Gastrocnemius medialis (tissue), 4 donors: ENCODE measurements around the gene PRCD. TPM values are rescaled to one million over a fixed set of nuclear protein-coding genes. Genes with fewer than 3 reads are reported as not detected.
"Not testable (repeated sequence)": the region's sequence is repeated elsewhere in the genome, so short reads cannot be mapped to it uniquely, and the experiment has no call there.

Experiments used
- ATAC-seq, 2 donors: fragments of 150-250 bp; one replicate each; pipeline ENCODE4 v1.9.1; 2016
- DNase-seq, 2 donors: peaks; one replicate each; pipeline ENCODE4 v3.0.0-alpha.2; 2019
- H3K27ac ChIP-seq, 4 donors: fragments of 200-600 bp; sonication (generic); 1 replicate in 1 of 4; 2 replicates in 3 of 4; pipeline ENCODE4 v1.5.1; 2016 to 2018; ENCODE audit warnings: mild to moderate bottlenecking in 2 of 4, moderate library complexity in 1 of 4
- H3K27me3 ChIP-seq, 3 donors: fragments of 200-600 bp; sonication (generic) in 2 of 3; 1 replicate in 1 of 3; 2 replicates in 2 of 3; pipeline versions ENCODE4 v1.5.1 to v1.6.0; 2016 to 2019; ENCODE audit warnings: mild to moderate bottlenecking in 1 of 3, moderate library complexity in 1 of 3
- H3K36me3 ChIP-seq, 2 donors: fragments of 200-600 bp; sonication (generic) in 1 of 2; one replicate each; pipeline ENCODE4 v1.5.1; 2017 to 2018
- H3K4me1 ChIP-seq, 2 donors: fragments of 200-600 bp; sonication (generic) in 1 of 2; one replicate each; pipeline ENCODE4 v1.5.1; 2016 to 2017; ENCODE audit warnings: mild to moderate bottlenecking in 2 of 2
- H3K4me3 ChIP-seq, 4 donors: fragments of 200-600 bp; sonication (generic) in 3 of 4; 1 replicate in 1 of 4; 2 replicates in 3 of 4; pipeline ENCODE4 v1.5.1; 2016 to 2019; ENCODE audit warnings: mild to moderate bottlenecking in 2 of 4
- H3K9me3 ChIP-seq, 3 donors: fragments of 200-600 bp; sonication (generic) in 2 of 3; 1 replicate in 1 of 3; 2 replicates in 2 of 3; pipeline ENCODE4 v1.5.1; 2016 to 2019
- CTCF ChIP-seq, 5 experiments: fragments of 450-650 bp in 3 of 5; fragments of 200-600 bp in 2 of 5; sonication (generic) in 2 of 5; IDR thresholded peaks in 4 of 5; conservative IDR thresholded peaks in 1 of 5; 1 replicate in 4 of 5; 2 replicates in 1 of 5; pipeline ENCODE4 v1.5.1; 2016 to 2019; ENCODE audit warnings: antibody characterized with exemption in 5 of 5, mild to moderate bottlenecking in 3 of 5, moderate library complexity in 3 of 5
- POLR2A ChIP-seq, 2 donors: fragments of 450-650 bp; IDR thresholded peaks; one replicate each; pipeline ENCODE4 v1.6.1; 2017; ENCODE audit warnings: antibody characterized with exemption in 2 of 2, mild to moderate bottlenecking in 2 of 2, moderate library complexity in 2 of 2
- in situ Hi-C, 4 donors: fragments of 200-750 bp; cut with MboI; loops; one replicate each; pipeline versions ENCODE4 v1.15.0 to v1.8.0; 2017; ENCODE audit warnings: low sequenced_read_pairs in 4 of 4
- intact Hi-C: fragments of 100-400 bp; cut with DNase I; formaldehyde crosslinking; loops from one replicate; pipeline ENCODE4 v1.15.1; 2023; ENCODE audit warnings: low total_unique reads
- total RNA-seq, 4 donors: library from RNA; depleted of rRNA; stranded (reverse); fragments of >200 nt; gene quantifications; one replicate each; pipeline versions ENCODE4 v1.1.0 to v1.2.3, GENCODE V29; 2016

Gene PRCD
- total RNA-seq, 4 donors from 2014 or later: 0.33 to 3.7 (median 1.1) TPM; not detected in 1

- ATAC-seq: peak; percentile 37 to 46
- in situ Hi-C loops: loop anchor here in 1 of 4 donors (25.0 kb wide), 1 partner anchor 155 kb away; the partner anchor contains the start of gene MXRA7
- H3K27ac ChIP-seq: peak overlapping the region; percentile 89 to 97 (median 94)
Observed at GRCh38 chr17:76556765-76557367, 17.0 kb downstream of the PRCD start.

GRCh38 chr17:76557368-76558197, 17.7 kb downstream of the PRCD start:
- H3K9me3 ChIP-seq: no peaks in the 10 kb centered on the region
- peak; percentile 69 to 85 (median 71) for TF ChIP-seq CTCF (IDR thresholded peaks at IDR 0.05 in 4 of 5, conservative IDR thresholded peaks at IDR 0.05 in 1 of 5)
- TF ChIP-seq POLR2A (IDR thresholded peaks at IDR 0.05): peak; percentile 93 to 96
- ATAC-seq (peak; percentile 86 to 89), DNase-seq (peak; percentile 93 to 94)
- H3K4me3 ChIP-seq: peak overlapping the region; percentile 79 to 100 (median 84)
- H3K27ac ChIP-seq: peak overlapping the region; percentile 89 to 97 (median 94)
- peaks cover 36 to 62% of the 10 kb centered on the region in 2 donors for H3K4me1 ChIP-seq
- no peaks in the 10 kb centered on the region for H3K27me3 ChIP-seq
- in situ Hi-C loops: loop anchor here in 1 of 4 donors (25.0 kb wide), 1 partner anchor 155 kb away; the partner anchor contains the start of gene MXRA7
- intact Hi-C loops: loop anchor here (1.0 to 5.0 kb wide), 3 partner anchors 28 to 375 kb away; partner anchors contain the start of gene ST6GALNAC2
- peaks cover 0 to 9% of the 10 kb centered on the region in 2 donors for H3K36me3 ChIP-seq

More at GRCh38 chr17:76556765-76557367, 17.0 kb downstream of the PRCD start:
- Histone ChIP-seq H3K36me3 (peaks cover 0 to 8% of the 10 kb centered on the region in 2 donors), H3K27me3 (no peaks in the 10 kb centered on the region), H3K4me3 (peak overlapping the region; percentile 79 to 100 (median 84)), H3K9me3 (no peaks in the 10 kb centered on the region), H3K4me1 (peaks cover 31 to 59% of the 10 kb centered on the region in 2 donors)
- TF ChIP-seq POLR2A (IDR thresholded peaks at IDR 0.05) (no peak), CTCF (IDR thresholded peaks at IDR 0.05 in 4 of 5, conservative IDR thresholded peaks at IDR 0.05 in 1 of 5) (no peak)
- intact Hi-C loops: loop anchor here (1.0 to 5.0 kb wide), 3 partner anchors 28 to 375 kb away; partner anchors contain the start of gene ST6GALNAC2
- no peak for DNase-seq

- no peaks in the 10 kb centered on the region for H3K9me3 ChIP-seq
- H3K27me3 ChIP-seq: no peaks in the 10 kb centered on the region
- H3K4me1 ChIP-seq: peaks cover 40 to 62% of the 10 kb centered on the region in 2 donors
- peak overlapping the region; percentile 79 to 100 (median 84) for H3K4me3 ChIP-seq
- peaks cover 0 to 9% of the 10 kb centered on the region in 2 donors for H3K36me3 ChIP-seq
- DNase-seq (no peak), ATAC-seq (peak; percentile 17 to 32)
- H3K27ac ChIP-seq: peak overlapping the region; percentile 89 to 97 (median 94)
- intact Hi-C loops: loop anchor here (5.0 kb wide), 1 partner anchor 41 kb away; no protein-coding TSS in a partner anchor
- TF ChIP-seq CTCF (IDR thresholded peaks at IDR 0.05 in 4 of 5, conservative IDR thresholded peaks at IDR 0.05 in 1 of 5) (peak in 4 of 5 experiments; percentile 33 to 66 (median 40)), POLR2A (IDR thresholded peaks at IDR 0.05) (no peak)
- in situ Hi-C loops: loop anchor here in 1 of 4 donors (25.0 kb wide), 1 partner anchor 154 kb away; the partner anchor contains the start of gene MXRA7
Observed at GRCh38 chr17:76558198-76559095, 18.6 kb downstream of the PRCD start.

- not testable (repeated sequence) for H3K27me3 ChIP-seq, H3K36me3 ChIP-seq, H3K9me3 ChIP-seq, ATAC-seq, DNase-seq
- peak overlapping the region in 3 of 4 donors; percentile 83 to 100 (median 85) for H3K4me3 ChIP-seq
- intact Hi-C loops (loop anchor here (5.0 kb wide), 1 partner anchor 42 kb away; no protein-coding TSS in a partner anchor), in situ Hi-C loops (loop anchor here in 1 of 4 donors (25.0 kb wide), 1 partner anchor 153 kb away; the partner anchor contains the start of gene MXRA7)
- peaks cover 41 to 54% of the 10 kb centered on the region in 2 donors for H3K4me1 ChIP-seq
- peak overlapping the region; percentile 89 to 97 (median 94) for H3K27ac ChIP-seq
Observed at GRCh38 chr17:76559460-76559859, 19.6 kb downstream of the PRCD start.
